22Rv1 (cell line): ENCODE measurements around the gene UNC93B1.
"Not testable (repeated sequence)": the region's sequence is repeated elsewhere in the genome, so short reads cannot be mapped to it uniquely, and the experiment has no call there.

ENCODE experiments used
- CTCF ChIP-seq: fragments of 450-650 bp; IDR thresholded peaks from 2 replicates; pipeline ENCODE4 v1.5.1; 2017; ENCODE audit warnings: mild to moderate bottlenecking
- ZFX ChIP-seq: fragments of 450-650 bp; IDR thresholded peaks from 2 replicates; pipeline ENCODE4 v1.6.1; 2017; ENCODE audit warnings: antibody characterized with exemption, borderline replicate concordance

- not testable (repeated sequence) for TF ChIP-seq CTCF, ZFX
Measured at GRCh38 chr11:67995129-67995528, 8.8 kb downstream of the UNC93B1 start.
